ENCODE data around the gene FARP1.

The FARP1 gene

GRCh38 chr13:98429531-98429930, 286.6 kb downstream of the FARP1 start:
- no peak for TF ChIP-seq CTCF (conservative IDR thresholded peaks at IDR 0.05; ENCODE audit: control insufficient read depth, insufficient read depth, low read depth, low read length)
- DNase-seq (ENCODE audit: low read depth) = no peak
- no peak overlapping the region for H3K4me3 ChIP-seq (ENCODE audit: control insufficient read depth, low read depth, low read length)

- DNase-seq (ENCODE audit: low read depth) = no peak
- H3K4me3 ChIP-seq (ENCODE audit: control insufficient read depth, low read depth, low read length) = no peak overlapping the region
- TF ChIP-seq CTCF (conservative IDR thresholded peaks at IDR 0.05; ENCODE audit: control insufficient read depth, insufficient read depth, low read depth, low read length) = no peak
Observed at GRCh38 chr13:98429977-98430736, 287.3 kb downstream of the FARP1 start.

- H3K4me3 ChIP-seq (ENCODE audit: control insufficient read depth, low read depth, low read length) = no peak overlapping the region
- no peak for TF ChIP-seq CTCF (conservative IDR thresholded peaks at IDR 0.05; ENCODE audit: control insufficient read depth, insufficient read depth, low read depth, low read length)
- DNase-seq (ENCODE audit: low read depth) = no peak
Observed at GRCh38 chr13:98432638-98433037, 289.7 kb downstream of the FARP1 start.

GRCh38 chr13:98433654-98434053, 290.8 kb downstream of the FARP1 start:
- H3K4me3 ChIP-seq (ENCODE audit: control insufficient read depth, low read depth, low read length) = no peak overlapping the region
- no peak for DNase-seq (ENCODE audit: low read depth)
- TF ChIP-seq CTCF (conservative IDR thresholded peaks at IDR 0.05; ENCODE audit: control insufficient read depth, insufficient read depth, low read depth, low read length) = no peak

GRCh38 chr13:98434060-98434459, 291.2 kb downstream of the FARP1 start:
- no peak for TF ChIP-seq CTCF (conservative IDR thresholded peaks at IDR 0.05; ENCODE audit: control insufficient read depth, insufficient read depth, low read depth, low read length)
- H3K4me3 ChIP-seq (ENCODE audit: control insufficient read depth, low read depth, low read length) = no peak overlapping the region
- DNase-seq (ENCODE audit: low read depth) = no peak

- DNase-seq (ENCODE audit: low read depth) = no peak
- no peak overlapping the region for H3K4me3 ChIP-seq (ENCODE audit: control insufficient read depth, low read depth, low read length)
- no peak for TF ChIP-seq CTCF (conservative IDR thresholded peaks at IDR 0.05; ENCODE audit: control insufficient read depth, insufficient read depth, low read depth, low read length)
Observed at GRCh38 chr13:98435376-98435775, 292.5 kb downstream of the FARP1 start.
